Measurements from ENCODE around the gene DBT.
A peak's percentile ranks its signal among the peaks of the same experiment; 100 is the strongest.
"Not testable (repeated sequence)": the region's sequence is repeated elsewhere in the genome, so short reads cannot be mapped to it uniquely, and the experiment has no call there.

DBT gene

DNA sequence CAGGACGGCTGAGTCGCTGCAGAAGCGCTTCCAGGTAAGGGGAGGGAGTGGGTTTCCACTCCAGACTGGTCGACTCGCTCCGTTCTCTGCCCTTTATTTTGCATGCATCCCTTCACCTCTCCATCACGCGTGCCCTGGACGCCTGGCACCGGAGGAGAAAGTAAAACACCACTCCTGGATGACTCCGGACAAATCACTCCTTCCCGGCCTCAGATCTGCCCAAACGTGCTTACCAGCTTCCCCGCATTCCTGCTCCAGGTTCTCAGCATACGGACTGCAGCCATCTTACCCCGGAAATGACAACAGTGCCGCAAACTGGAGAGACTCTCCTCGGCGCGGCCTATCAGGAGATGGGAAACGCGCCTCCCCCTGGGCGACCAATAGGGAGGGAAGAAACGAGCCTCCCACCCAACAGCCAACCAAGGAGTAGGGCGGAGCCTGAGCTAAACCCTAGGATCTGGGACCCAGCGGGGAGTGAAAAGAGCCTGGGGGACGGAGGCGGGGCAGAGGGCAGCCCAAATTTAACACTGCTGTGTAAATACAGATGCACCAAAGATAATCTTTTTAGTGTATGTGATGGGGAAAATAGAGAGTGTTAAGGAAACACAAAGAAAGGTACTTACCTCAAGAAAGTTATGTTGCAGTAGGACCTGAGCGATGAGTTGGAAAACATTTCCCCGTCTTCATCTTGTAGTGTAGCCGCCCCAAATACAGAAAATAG is at the start of gene DBT:
Gene DBT, minus strand, starts transcription at position 298 of the 721 bp plus-strand sequence. Its CDS starts 14 bp downstream, at position 284.
- DNase-seq (ENCODE audit: low read depth in 1 of 2, low spot score in 1 of 2): peak; percentile 80 to 84

DNA sequence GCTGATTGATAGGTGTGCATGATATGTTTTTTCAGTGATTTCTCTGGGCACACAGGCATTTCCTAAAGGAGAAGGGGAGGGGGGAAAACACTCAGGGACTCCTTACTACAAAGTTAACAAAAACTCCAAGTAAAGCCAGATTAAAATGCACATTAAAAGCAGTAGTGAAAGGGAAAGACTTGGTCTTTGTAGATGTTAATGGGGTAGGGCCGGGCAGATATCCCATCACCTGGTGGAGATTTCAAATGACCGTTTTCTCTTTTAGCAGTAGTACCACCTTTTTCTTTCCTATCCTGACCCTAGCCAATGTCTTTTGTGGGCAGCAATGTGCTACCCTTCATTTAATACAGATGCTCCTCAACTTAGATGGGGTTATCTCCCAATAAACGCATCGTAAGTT is 48.9 kb upstream of the DBT start:
- DNase-seq (ENCODE audit: low read depth in 1 of 2, low spot score in 1 of 2): no peak

DNA sequence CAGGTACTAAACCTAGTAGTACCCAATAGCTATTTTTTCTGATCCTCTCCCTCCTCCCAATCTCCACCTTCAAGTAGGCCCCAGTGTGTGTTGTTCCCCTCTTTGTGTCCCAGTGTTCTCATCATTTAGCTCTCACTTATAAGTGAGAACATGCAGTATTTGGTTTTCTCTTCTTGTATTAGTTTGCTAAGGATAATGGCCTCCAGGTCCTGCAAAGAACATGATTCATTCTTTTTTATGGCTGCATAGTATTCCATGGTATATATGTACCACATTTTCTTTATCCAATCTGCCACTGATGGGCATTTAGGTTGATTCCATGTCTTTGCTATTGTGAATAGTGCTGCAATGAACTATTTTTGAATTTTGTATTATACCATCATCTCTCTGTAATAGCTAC is 47.4 kb upstream of the DBT start:
- DNase-seq (ENCODE audit: low read depth in 1 of 2, low spot score in 1 of 2): not testable (repeated sequence)

DNA sequence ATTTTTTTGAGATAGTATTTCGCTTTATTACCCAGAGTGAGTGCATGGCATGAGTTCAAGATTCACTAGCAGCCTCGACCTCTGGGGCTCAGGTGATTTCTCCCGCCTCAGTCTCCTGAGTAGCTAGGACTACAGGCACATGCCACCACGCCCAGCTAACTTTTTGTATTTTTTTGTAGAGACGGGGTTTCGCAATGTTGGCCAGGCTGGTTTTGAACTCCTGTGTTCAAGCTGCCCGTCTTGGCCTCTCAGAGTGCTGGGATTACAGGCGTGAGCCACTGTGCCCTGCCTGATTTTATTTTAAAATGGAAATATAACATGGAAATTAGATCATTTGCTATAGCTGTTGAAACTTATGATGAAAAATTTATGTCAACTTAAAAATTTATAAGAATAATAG is 46.5 kb upstream of the DBT start:
- no peak for DNase-seq (ENCODE audit: low read depth in 1 of 2, low spot score in 1 of 2)

DNA sequence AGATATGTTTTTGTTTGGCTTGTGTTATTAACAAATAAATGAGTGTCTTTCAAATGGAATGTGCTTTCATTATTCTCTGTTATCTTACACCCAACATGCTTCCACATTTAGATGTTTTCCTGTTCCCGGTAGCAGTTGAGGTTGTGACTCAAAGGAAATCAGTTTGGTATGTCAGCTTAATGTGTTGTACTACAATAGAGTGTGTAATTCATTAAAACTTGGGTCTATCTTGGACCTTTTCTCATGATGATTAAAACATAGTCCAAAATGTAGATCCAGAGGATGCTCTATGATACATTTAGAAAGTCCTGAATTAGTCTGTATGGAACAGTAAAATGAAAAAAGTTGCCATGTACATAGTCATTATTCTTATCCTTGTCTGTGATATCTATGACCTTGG is 43.1 kb upstream of the DBT start:
- DNase-seq (ENCODE audit: low read depth in 1 of 2, low spot score in 1 of 2): no peak

DNA sequence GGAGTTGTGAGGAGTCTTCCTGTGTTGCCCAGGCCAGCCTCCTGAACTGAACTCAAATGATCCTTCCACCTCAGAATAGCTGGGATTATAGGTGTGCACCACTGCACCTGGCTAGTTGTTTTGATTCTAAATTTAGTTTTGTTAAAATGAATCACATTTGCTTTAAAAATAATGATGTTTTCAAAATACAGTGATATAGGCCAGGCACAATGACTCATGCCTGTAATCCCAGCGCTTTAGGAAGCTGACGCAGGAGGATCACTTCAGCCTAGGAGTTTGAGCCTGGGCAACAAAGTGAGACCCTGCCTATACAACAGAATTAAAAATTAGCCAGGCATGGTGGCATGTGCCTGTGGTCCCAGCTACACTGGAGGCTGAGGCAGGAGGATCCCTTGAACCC is 40.7 kb upstream of the DBT start:
- no peak for DNase-seq (ENCODE audit: low read depth in 1 of 2, low spot score in 1 of 2)

DNA sequence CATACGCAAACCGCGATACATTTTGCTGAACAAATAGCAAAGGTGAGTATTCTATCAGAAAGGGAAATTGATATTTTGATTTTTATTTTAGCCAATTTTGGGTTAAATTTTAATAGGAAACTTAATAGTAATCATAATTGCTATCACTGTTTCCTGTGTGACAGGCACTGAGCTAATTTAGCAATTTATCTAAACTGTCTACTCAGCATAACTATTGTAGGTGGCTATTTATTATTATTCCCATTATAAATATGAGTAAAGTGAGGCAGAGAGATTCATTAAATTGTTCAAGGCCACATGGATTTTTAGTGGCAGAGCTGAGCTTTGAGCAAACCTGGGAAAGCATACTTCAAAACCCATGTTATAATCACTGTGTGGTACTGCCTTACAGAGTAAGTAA is 37.5 kb upstream of the DBT start:
- no peak for DNase-seq (ENCODE audit: low read depth in 1 of 2, low spot score in 1 of 2)

DNA sequence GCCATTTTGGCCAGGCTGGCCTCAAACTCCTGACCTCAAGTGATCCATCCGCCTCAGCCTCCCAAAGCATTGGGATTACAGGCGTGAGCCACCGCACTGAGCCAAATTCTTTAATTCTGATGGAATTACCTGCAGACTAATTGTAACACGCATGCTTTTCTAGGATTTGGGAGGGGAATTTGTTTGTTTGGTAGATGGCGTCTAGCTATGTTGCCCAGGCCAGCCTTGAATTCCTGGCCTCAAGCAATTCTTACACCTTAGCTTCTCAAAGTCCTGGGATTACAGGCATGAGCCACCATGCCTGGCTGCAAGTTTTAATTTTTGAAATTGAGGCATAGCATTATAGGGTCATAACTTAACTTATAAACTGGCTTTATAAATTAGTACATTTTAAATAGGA is 35.0 kb upstream of the DBT start:
- no peak for DNase-seq (ENCODE audit: low read depth in 1 of 2, low spot score in 1 of 2)

DNA sequence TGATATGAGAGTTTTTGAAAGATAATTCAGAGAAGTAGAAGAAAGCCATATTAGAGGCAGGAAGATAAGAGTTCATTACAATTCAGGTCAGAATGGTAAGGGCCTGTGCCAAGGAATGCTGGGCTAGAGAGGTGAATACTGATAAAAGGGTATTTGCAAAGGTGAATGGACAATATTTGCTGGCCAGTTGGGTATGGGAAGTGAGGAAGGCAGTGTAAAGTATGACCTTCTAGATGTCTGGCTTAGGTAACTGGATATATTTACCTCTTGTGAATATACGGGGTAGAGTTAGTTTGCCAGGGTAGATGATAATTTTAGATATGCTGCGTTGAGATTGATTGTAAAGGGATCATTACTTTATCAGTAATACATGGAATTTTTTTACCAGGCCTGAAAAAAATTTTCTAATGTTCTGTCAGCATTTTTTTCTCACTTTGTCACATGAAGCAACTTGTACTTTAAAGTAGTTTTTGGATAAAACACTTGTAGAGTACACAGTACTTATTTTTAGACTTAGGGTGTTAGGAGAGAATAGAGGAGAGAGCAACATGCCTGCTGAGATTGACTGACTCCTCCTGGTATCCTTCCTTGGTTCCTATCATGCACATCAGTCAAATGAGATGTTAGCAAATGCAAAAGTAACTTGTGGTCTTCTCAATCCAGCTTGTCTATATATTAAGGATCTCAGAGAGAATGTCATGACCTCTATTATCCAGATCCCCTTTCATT is 30.5 kb upstream of the DBT start:
- no peak for DNase-seq (ENCODE audit: low read depth in 1 of 2, low spot score in 1 of 2)

DNA sequence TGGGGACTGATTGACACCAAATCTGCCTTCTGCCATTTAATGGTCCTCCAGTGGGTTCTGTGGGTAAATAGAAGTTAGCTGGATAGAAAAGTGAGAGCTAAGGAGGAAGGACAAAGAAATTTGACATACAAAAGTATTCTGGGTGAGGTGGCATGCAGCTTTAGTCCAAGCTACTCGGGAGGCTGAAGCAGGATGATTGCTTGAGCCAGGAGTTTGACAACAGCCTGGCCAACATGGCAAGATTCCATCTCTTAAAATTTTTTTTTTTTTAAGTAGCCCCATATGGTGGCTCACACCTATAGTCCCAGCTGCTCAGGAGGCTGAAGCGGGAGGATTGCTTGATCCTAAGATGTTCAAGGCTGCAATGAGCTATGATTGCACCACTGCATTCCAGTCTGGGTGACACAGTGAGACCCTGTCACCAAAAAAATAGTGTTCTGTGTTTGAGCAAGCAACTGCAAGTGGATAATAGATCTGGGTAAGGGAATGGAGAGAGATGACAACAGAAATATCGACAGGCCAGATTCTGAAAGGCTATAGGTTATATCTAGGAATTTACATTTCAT is 29.8 kb upstream of the DBT start:
- DNase-seq (ENCODE audit: low read depth in 1 of 2, low spot score in 1 of 2): no peak

DNA sequence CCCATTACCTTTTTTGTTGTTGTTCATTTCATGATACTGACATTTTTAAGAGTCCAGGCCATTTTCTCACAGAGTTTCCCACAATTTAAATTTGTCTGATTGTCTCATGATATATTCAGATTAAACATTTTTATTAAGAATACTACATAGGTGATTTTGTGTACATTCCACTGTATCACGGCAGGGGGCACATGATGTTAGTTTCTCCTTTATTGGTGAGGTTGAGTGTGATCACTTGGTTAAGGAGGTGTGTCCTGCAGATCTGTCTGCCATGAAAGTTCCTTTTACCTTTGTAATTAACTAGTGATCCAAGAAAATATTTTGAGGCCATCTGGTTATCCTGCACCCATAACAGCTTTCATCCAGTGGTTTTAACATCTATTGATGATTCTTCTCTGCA is 28.2 kb upstream of the DBT start:
- DNase-seq (ENCODE audit: low read depth in 1 of 2, low spot score in 1 of 2): no peak

DNA sequence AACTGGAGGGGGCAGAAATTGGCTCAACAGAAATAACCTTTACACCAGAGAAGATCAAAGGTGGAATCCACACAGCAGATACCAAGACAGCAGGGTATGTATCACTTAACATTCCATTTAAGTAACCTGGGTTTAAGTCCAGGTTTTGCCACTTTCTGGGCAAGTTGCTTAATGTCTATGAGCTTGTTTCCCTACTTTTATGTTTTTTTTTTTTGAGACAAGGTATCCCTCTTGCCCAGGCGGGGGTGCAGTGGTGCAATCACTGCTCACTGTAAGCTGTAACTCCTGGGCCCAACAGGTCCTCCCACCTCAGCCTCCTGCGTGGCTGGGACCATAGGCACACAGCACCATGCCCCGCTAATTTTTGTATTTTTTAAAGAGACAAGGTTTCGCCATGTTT is 18.6 kb upstream of the DBT start:
- DNase-seq (ENCODE audit: low read depth in 1 of 2, low spot score in 1 of 2): no peak

DNA sequence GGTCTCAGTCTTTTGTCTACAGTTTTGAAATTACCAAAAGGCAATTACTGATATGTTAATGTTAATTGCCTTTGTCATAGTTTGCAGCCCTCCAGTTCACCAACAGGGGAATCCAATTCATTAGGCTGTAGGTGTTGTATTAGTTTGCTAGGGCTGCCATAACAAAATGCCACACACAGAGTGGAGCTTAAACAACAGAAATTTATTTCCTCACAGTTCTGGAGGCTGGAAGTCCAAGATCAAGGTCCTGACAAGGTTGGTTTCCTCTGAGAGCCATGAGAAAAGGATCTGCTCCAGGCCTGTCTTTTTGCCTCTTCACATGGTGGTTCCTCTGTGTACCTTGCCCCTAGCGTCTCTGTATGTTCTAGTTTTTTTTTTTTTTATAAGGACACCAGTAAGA is 17.6 kb upstream of the DBT start:
- no peak for DNase-seq (ENCODE audit: low read depth in 1 of 2, low spot score in 1 of 2)

DNA sequence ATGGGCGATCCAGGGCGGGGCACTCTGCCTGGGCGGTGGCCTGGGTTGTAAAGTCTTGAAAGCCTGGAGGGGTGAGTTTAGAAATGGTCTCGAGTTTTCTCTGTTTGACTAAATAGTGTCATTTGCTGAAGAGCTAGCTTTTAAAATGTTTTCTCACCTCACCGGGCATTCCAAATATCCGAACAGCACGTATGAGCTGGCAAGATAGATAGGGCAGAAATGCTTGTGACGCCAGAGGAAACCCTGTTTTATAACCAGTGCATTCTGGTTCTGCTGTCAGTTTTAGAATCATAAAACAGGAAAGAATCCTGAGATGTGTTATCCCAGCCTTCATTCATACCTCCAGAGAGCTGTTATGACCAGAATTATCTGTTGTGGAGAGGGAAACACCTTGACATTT is 17.1 kb upstream of the DBT start:
- DNase-seq (ENCODE audit: low read depth in 1 of 2, low spot score in 1 of 2): no peak

DNA sequence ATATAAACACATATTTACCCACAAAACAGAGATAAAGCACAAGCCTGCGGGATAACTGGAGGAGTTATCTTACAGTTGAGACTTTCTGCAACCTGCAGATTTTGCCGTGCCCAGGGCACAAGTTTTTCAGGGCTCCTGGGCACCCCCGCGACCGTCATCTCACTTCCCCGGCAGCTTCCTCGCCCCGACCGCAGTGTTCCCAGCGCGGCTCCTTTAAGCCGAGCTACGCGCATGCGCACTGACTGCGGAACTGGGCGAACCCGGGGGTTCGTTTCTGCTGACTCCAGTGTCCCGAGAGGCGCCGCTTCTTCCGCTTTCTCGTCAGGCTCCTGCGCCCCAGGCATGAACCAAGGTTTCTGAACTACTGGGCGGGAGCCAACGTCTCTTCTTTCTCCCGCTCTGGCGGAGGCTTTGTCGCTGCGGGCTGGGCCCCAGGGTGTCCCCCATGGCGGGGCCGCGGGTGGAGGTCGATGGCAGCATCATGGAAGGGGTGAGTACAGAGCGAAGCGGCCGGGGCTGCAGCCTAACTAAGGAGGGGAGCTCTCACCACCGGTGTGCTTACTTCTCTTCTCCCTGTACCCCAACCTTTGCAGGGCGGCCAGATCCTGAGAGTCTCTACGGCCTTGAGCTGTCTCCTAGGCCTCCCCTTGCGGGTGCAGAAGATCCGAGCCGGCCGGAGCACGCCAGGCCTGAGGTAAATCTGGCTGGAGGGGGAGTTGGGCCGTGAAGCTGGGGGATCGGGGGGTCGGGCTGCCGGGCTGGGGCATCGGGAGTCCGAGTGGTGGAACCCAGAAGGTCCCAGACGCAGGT is 16.5 kb upstream of the DBT start, which contains the start of gene RTCA:
Gene RTCA, plus strand, starts transcription at position 286 of the 810 bp plus-strand sequence. Its CDS starts 160 bp downstream, at position 446.
- DNase-seq (ENCODE audit: low read depth in 1 of 2, low spot score in 1 of 2): peak; percentile 92 to 93

DNA sequence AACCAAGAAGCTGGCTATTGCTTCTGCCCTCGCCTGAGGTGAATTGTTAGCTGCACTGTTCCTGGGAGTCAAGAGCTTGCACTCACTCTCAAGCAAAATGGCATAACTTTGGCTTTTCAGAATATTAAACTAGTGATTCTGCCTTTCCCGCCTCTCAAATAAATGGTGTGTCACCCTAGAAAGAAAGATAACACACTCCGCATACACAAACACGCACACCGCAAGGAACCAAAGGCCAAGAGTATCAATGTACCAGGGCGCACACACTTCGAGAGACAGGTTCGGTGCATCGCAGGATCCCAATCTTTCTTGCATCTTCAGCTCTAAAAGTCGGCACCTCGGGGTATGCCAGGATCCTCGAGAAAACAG is 15.9 kb upstream of the DBT start:
- DNase-seq (ENCODE audit: low read depth in 1 of 2, low spot score in 1 of 2): no peak

DNA sequence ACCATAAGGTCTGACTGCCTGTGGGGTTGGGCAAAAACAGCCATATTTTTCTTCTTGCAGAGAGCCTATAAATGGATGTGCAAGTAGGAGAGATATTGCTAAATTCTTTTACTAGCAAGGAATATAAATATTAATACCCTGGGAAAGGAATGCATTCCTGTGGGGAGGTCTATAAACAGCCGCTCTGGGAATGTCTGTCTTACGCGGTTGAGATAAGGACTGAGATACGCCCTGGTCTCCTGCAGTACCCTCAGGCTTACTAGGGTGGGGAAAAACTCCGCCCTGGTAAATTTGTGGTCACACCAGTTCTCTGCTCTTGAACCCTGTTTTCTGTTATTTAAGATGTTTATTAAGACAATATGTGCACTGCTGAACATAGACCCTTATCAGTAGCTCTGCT is 14.4 kb upstream of the DBT start:
- not testable (repeated sequence) for DNase-seq (ENCODE audit: low read depth in 1 of 2, low spot score in 1 of 2)

DNA sequence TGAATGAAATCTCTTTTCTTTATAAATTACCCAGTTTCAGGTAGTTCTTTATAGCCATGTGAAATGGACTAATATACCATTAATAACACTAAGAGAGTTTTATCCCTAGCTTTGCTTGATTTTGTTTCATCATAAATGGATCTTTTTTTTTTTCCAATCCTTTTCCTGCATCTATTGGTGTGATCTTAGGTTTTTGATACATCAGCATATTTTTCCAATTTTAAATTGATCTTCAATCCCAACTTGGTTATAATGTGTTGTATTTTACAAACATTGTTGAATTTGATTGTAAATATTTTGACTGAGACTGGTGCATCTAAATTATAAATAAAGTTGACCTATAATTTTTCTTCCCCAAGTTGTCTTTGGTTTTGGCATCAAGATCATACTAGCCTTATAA is 12.1 kb upstream of the DBT start:
- DNase-seq (ENCODE audit: low read depth in 1 of 2, low spot score in 1 of 2): no peak

DNA sequence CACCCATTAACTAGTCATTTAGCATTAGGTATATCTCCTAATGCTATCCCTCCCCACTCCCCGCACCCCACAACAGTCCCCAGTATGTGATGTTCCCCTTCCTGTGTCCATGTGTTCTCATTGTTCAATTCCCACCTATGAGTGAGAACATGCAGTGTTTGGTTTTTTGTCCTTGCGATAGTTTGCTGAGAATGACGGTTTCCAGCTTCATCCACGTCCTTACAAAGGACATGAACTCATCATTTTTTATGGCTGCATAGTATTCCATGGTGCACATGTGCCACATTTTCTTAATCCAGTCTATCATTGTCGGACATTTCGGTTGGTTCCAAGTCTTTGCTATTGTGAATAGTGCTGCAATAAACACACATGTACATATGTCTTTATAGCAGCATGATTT is 8.8 kb upstream of the DBT start:
- DNase-seq (ENCODE audit: low read depth in 1 of 2, low spot score in 1 of 2): not testable (repeated sequence)

DNA sequence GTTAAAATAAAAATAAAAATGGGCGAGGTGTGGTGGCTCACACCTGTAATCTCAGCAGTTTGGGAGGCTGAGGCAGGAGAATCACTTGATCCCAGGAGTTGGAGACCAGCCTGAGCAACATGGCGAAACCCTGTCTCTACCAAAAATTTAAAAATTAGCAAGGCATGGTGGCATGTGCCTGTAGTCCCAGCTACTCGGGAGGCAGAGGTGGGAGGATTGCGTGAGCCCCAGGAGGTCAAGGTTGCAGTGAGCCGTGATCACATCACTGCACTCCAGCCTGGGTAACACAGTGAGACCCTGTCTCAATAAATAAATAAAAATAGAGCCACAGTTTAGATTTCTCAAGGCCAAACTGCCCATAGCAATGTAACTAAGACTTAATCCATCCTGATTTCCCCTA is 6.6 kb upstream of the DBT start:
- not testable (repeated sequence) for DNase-seq (ENCODE audit: low read depth in 1 of 2, low spot score in 1 of 2)

DNA sequence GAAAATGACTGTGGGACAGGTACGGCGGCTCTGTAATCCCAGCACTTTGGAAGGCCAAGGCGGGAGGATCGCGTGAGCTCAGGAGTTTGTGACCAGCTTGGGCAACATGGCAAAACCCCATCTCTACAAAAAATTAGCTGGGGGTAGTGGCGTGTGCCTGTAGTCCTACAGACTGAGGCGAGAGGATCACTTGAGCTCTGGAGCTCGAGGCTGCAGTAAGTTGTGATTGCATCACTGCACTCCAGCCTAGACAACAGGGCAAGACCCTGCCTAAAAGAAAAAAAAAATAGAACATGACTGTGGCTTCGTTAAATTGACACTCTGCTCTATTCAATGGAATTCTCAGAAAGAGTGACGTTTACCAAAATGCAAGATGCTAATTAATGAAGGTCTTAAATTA is 3.9 kb upstream of the DBT start:
- no peak for DNase-seq (ENCODE audit: low read depth in 1 of 2, low spot score in 1 of 2)

DNA sequence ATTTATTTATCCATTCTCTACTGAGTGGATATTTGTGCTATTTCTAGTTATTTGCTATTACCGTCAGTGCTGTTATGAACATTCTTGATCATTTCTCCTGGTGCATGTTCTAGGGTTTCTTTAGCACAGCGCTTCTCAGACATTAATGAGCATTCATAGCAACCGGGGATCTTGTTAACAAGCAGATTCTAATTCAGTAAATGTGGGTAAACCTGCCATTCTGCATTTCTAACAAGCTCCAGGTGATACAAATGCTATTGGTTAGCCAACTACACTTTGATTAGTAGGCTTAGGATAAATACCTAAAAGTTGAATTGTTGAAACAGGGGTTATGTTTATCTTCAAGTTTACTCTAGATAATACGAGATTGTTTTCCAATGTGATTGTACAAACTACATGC is 3.3 kb upstream of the DBT start:
- no peak for DNase-seq (ENCODE audit: low read depth in 1 of 2, low spot score in 1 of 2)
